OCI-LY1 (cell line): ENCODE data around the gene ZBTB20.

Source experiments
- H2AFZ ChIP-seq: fragments of 200-600 bp; sonication (generic), shearing (Covaris generic); 2 replicates; pipeline ENCODE4 v1.6.0; 2014; ENCODE audit warnings: antibody characterized with exemption, mild to moderate bottlenecking, low read length
- H3F3A ChIP-seq: fragments of 200-600 bp; sonication (generic), shearing (Covaris generic); 2 replicates; pipeline ENCODE4 v1.6.0; 2014; ENCODE audit warnings: mild to moderate bottlenecking, antibody characterized with exemption, low read length, moderate library complexity; ENCODE audit not compliant: insufficient read depth
- H3K27ac ChIP-seq: fragments of 200-600 bp; sonication (generic); 2 replicates; pipeline ENCODE4 v1.5.1; 2014; ENCODE audit warnings: low read length, mixed run types, mild to moderate bottlenecking, low read depth; ENCODE audit not compliant: poor library complexity, severe bottlenecking
- H3K27me3 ChIP-seq: fragments of 200-600 bp; sonication (generic); 2 replicates; pipeline ENCODE4 v1.6.0; 2014; ENCODE audit warnings: antibody characterized with exemption, mild to moderate bottlenecking, low read length, moderate library complexity; ENCODE audit not compliant: insufficient read depth
- H3K36me3 ChIP-seq: fragments of 200-600 bp; sonication (generic); 2 replicates; pipeline ENCODE4 v1.6.1; 2014; ENCODE audit warnings: mild to moderate bottlenecking, antibody characterized with exemption, low read length, moderate library complexity, mixed read lengths; ENCODE audit not compliant: insufficient read depth
- H3K4me1 ChIP-seq: fragments of 200-600 bp; sonication (generic); 2 replicates; pipeline ENCODE4 v1.5.1; 2014; ENCODE audit warnings: mild to moderate bottlenecking, low read length, moderate library complexity; ENCODE audit not compliant: insufficient read depth, severe bottlenecking
- H3K4me2 ChIP-seq: fragments of 200-600 bp; sonication (generic), shearing (Covaris generic); 2 replicates; pipeline ENCODE4 v1.6.1; 2014; ENCODE audit warnings: low read length
- H3K4me3 ChIP-seq: fragments of 200-600 bp; sonication (generic); 2 replicates; pipeline ENCODE4 v1.5.1; 2014; ENCODE audit warnings: low read length, low read depth, mild to moderate bottlenecking, mixed read lengths; ENCODE audit not compliant: poor library complexity, severe bottlenecking
- H3K79me2 ChIP-seq: fragments of 200-600 bp; shearing (Covaris generic); 2 replicates; pipeline ENCODE4 v1.6.1; 2016; ENCODE audit warnings: mixed run types, low read length, mixed read lengths; ENCODE audit not compliant: insufficient read depth
- H3K9ac ChIP-seq: fragments of 200-600 bp; sonication (generic), shearing (Covaris generic); 2 replicates; pipeline ENCODE4 v1.6.1; 2014; ENCODE audit warnings: mild to moderate bottlenecking, low read length, mixed read lengths
- H3K9me2 ChIP-seq: fragments of 200-600 bp; sonication (generic), shearing (Covaris generic); 2 replicates; pipeline ENCODE4 v1.6.1; 2014; ENCODE audit warnings: low read depth, mild to moderate bottlenecking, low read length, mixed read lengths
- H3K9me3 ChIP-seq: fragments of 200-600 bp; shearing (Covaris generic); 2 replicates; pipeline ENCODE4 v1.6.1; 2014; ENCODE audit warnings: low read length, mixed read lengths
- H4K20me1 ChIP-seq: fragments of 200-600 bp; sonication (generic), shearing (Covaris generic); 2 replicates; pipeline ENCODE4 v1.6.0; 2016; ENCODE audit warnings: mild to moderate bottlenecking, low read length; ENCODE audit not compliant: insufficient read depth
- CTCF ChIP-seq: fragments of 200-600 bp; sonication (generic), shearing (Covaris generic); IDR thresholded peaks from 2 replicates; pipeline ENCODE4 v1.5.1; 2017; ENCODE audit warnings: mild to moderate bottlenecking, antibody characterized with exemption, low read length, moderate library complexity, mixed read lengths
- EZH2 ChIP-seq: fragments of 200-600 bp; sonication (generic), shearing (Covaris generic); IDR thresholded peaks from 2 replicates; pipeline ENCODE4 v1.8.0; 2017; ENCODE audit warnings: borderline replicate concordance, mixed run types, mild to moderate bottlenecking, antibody characterized with exemption, low read length, moderate library complexity, mixed read lengths

The ZBTB20 gene

GRCh38 chr3:114714957-114715460 lies 432.1 kb downstream of the ZBTB20 start:
- H3K79me2 ChIP-seq: no peaks in the 10 kb centered on the region
- H3K27me3 ChIP-seq: no peaks in the 10 kb centered on the region
- no peak overlapping the region for H3K9ac ChIP-seq
- H3K9me3 ChIP-seq: no peaks in the 10 kb centered on the region
- H3K36me3 ChIP-seq: no peaks in the 10 kb centered on the region
- TF ChIP-seq CTCF: no peak
- TF ChIP-seq EZH2: no peak
- no peak overlapping the region for H3K4me2 ChIP-seq
- H2AFZ ChIP-seq: no peak overlapping the region
- no peaks in the 10 kb centered on the region for H3F3A ChIP-seq
- H3K27ac ChIP-seq: no peak overlapping the region
- H3K4me3 ChIP-seq: no peak overlapping the region
- no peaks in the 10 kb centered on the region for H3K4me1 ChIP-seq
- H4K20me1 ChIP-seq: no peaks in the 10 kb centered on the region
- H3K9me2 ChIP-seq: no peaks in the 10 kb centered on the region

GRCh38 chr3:114714237-114714636 lies 432.9 kb downstream of the ZBTB20 start:
- no peaks in the 10 kb centered on the region for H4K20me1 ChIP-seq
- no peak overlapping the region for H3K4me3 ChIP-seq
- no peaks in the 10 kb centered on the region for H3K9me2 ChIP-seq
- TF ChIP-seq EZH2 (no peak), CTCF (no peak)
- no peaks in the 10 kb centered on the region for H3K27me3 ChIP-seq
- no peaks in the 10 kb centered on the region for H3K9me3 ChIP-seq
- H3K9ac ChIP-seq: no peak overlapping the region
- H3K4me1 ChIP-seq: no peaks in the 10 kb centered on the region
- no peaks in the 10 kb centered on the region for H3K36me3 ChIP-seq
- no peaks in the 10 kb centered on the region for H3F3A ChIP-seq
- no peak overlapping the region for H3K27ac ChIP-seq
- H3K79me2 ChIP-seq: no peaks in the 10 kb centered on the region
- H2AFZ ChIP-seq: no peak overlapping the region
- no peak overlapping the region for H3K4me2 ChIP-seq

DNA sequence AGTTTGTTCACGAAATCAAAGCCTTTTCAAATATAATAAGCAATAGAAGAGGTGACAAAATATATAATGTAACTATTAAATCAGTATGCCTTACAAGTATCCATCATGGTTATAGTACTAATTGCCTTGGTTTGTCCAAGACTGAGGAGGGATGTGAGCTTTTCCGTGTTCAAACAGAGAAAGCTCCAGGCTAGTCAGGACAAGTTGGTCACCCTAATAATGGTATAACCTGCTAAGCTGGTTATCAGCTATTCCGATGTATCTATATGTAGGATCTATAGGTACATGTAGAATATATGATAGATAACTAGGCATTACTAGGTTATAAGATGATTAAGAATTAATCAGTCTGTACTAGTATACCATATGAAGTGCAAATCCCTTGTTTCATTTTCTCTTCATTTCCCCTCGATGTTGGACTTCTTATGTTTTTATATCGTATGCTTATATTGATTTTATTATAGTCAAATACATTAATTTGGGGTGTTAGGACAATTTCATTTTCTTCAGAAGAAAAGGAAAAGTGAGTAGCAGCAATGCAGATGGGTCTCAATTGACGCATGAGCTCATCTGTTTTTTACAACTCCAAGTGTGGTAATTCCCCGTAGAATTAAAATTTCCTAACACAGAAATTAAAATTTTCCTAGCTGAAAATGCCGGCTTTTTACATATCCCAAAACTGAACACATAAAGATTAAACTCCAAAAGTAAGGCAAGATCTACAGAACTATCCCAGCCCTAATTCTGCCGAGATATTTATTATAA lies 434.2 kb downstream of the ZBTB20 start:
- Histone ChIP-seq H3K4me1 (no peaks in the 10 kb centered on the region), H4K20me1 (no peaks in the 10 kb centered on the region), H3K79me2 (no peaks in the 10 kb centered on the region), H3K4me3 (no peak overlapping the region), H3K27ac (no peak overlapping the region), H3K36me3 (no peaks in the 10 kb centered on the region), H2AFZ (no peak overlapping the region), H3K9ac (no peak overlapping the region), H3K9me3 (no peaks in the 10 kb centered on the region), H3K27me3 (no peaks in the 10 kb centered on the region), H3K9me2 (no peaks in the 10 kb centered on the region), H3K4me2 (no peak overlapping the region), H3F3A (no peaks in the 10 kb centered on the region)
- no peak for TF ChIP-seq CTCF
- no peak for TF ChIP-seq EZH2
